GM06990 (cell line): ENCODE data around the gene ABHD4.
"Not testable (repeated sequence)": the region's sequence is repeated elsewhere in the genome, so short reads cannot be mapped to it uniquely, and the experiment has no call there.

ENCODE experiments used
- DNase-seq: peaks from one replicate; pipeline ENCODE4 v3.0.0-alpha.2; 2011; ENCODE audit not compliant: insufficient read length; ENCODE audit errors: extremely low read depth
- H3K27me3 ChIP-seq: replicated peaks from 2 replicates; pipeline ENCODE4 v1.6.0; 2011; ENCODE audit warnings: low read length; ENCODE audit not compliant: control insufficient read depth, insufficient read depth
- H3K36me3 ChIP-seq: 2 replicates; pipeline ENCODE4 v1.5.1; 2011; ENCODE audit warnings: low read length; ENCODE audit not compliant: control insufficient read depth, insufficient read depth
- H3K4me3 ChIP-seq: replicated peaks from 2 replicates; pipeline ENCODE4 v1.5.1; 2011; ENCODE audit warnings: low read depth, mild to moderate bottlenecking, control low read depth, low read length
- TF ChIP-seq, protein P1 (sequence below): IDR thresholded peaks from 2 replicates; pipeline ENCODE4 v1.5.1; 2011; ENCODE audit warnings: low read length, control low read depth, mild to moderate bottlenecking, inconsistent platforms; ENCODE audit not compliant: insufficient read depth, poor library complexity, severe bottlenecking

The ABHD4 gene

DNA sequence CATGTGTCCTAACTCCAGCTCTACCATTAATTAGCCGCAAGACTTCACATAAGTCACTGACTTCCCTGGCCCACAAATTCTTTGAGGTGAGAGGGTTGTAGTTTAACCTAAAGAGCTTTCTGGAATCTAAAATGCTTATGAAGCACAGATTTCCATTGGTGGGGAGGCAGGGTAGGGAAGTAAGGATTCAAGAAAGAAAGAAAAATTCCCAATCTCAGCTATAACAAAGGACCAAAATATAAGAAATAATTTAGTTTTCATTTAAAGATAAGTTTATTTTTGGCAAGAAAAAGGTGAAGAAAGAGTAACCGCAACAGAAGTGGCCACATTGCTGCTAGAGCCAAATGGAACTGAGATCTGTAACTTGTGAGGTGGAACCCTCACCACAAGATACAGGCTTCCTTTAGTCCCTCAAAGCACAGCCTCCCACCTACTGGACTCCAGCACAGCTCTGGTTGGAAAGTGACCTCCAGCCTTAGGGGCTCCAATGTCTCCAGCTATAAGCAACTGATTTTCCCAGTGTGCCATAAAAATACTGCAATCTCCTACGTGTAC lies 32.6 kb upstream of the ABHD4 start:
- Histone ChIP-seq H3K4me3 (no peak overlapping the region), H3K36me3 (no peaks in the 10 kb centered on the region; the same call in none of the 2 replicates), H3K27me3 (no peaks in the 10 kb centered on the region)
- TF ChIP-seq, protein P1, sequence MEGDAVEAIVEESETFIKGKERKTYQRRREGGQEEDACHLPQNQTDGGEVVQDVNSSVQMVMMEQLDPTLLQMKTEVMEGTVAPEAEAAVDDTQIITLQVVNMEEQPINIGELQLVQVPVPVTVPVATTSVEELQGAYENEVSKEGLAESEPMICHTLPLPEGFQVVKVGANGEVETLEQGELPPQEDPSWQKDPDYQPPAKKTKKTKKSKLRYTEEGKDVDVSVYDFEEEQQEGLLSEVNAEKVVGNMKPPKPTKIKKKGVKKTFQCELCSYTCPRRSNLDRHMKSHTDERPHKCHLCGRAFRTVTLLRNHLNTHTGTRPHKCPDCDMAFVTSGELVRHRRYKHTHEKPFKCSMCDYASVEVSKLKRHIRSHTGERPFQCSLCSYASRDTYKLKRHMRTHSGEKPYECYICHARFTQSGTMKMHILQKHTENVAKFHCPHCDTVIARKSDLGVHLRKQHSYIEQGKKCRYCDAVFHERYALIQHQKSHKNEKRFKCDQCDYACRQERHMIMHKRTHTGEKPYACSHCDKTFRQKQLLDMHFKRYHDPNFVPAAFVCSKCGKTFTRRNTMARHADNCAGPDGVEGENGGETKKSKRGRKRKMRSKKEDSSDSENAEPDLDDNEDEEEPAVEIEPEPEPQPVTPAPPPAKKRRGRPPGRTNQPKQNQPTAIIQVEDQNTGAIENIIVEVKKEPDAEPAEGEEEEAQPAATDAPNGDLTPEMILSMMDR, result no peak
- peak; percentile 69 for DNase-seq

DNA sequence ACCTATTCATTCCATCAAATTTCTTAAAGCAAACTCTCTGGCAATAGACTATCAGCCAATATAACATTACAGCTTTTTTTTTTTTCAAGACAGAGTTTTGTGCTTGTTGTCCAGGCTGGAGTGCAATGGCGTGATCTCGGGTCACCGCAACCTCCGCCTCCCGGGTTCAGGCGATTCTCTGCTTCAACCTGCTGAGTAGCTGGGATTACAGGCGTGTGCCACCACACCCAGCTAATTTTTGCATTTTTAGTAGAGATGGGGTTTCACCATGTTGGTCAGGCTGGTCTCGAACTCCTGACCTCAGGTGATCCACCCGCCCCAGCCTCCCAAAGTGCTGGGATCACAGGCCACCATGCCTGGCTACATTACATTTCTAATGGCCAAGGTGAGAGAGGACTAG lies 31.8 kb upstream of the ABHD4 start:
- H3K27me3 ChIP-seq, H3K4me3 ChIP-seq, DNase-seq, H3K36me3 ChIP-seq: not testable (repeated sequence)

DNA sequence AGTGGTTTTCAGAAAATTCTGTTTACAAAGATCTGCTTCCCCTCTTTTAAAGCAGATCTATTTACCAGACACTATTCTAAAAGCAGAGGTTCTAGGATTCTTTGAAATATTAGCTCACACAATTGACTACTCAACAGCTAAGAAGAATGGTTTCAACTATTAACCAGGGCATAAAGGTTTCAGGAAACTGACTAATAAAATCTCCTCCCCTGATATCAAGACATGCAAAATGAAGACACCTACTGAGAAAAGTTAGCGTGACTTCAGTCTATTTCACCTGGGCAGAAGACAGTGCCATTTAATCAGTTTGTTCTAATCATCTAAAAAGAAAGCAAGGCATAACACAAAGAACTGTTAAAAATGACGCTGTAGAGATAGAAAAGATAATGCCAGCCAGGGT lies 31.3 kb upstream of the ABHD4 start:
- TF ChIP-seq, protein P1, result no peak
- Histone ChIP-seq H3K4me3 (no peak overlapping the region), H3K27me3 (no peaks in the 10 kb centered on the region), H3K36me3 (no peaks in the 10 kb centered on the region; the same call in none of the 2 replicates)
- no peak for DNase-seq

DNA sequence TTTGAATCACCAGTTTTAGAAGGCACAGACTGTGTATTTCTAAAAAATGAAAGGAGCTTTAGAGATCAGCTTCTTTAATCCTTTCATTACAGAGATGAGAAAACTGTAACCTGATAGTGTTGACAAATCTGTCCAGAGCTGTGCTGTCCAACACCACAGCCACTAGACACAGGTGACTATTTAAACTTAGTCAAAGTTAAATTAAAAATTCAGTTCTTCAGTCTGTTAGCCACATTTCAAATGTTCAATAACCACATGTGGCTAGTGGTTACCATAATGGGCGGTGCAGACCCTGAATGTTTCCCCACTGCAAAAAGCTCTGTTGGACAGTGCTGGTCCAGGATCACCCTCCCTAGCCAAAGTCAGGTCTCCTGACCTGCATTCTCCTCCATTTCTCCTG lies 30.7 kb upstream of the ABHD4 start:
- Histone ChIP-seq H3K27me3 (no peaks in the 10 kb centered on the region), H3K36me3 (no peaks in the 10 kb centered on the region; the same call in none of the 2 replicates), H3K4me3 (no peak overlapping the region)
- TF ChIP-seq, protein P1, result no peak
- no peak for DNase-seq

DNA sequence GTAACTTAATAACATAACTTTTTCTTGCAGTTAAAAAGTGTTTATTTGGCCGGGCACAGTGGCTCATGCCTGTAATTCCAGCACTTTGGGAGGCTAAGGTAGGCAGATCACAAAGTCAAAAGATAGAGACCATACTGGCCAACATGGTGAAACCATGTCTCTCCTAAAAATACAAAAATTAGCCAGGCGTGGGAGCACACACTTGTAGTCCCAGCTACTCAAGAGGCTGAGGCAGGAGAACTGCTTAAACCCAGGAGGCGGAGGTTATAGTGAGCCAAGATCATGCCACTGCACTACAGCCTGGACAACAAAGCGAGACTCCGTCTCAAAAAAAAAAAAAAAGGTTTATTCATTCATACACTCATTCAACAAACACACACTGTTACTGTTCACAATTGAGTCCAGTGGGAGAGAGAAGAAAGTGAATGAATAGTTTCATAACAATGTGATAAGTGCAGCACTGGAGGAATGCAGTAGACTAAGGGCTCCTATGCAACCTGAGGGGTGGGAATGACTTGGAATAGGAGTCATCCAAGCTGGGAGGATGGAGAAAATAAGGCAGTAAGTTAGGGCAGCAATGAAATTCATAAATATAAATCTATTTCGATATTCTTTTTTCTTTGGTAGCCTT lies 28.9 kb upstream of the ABHD4 start:
- no peak for DNase-seq
- H3K4me3 ChIP-seq, result no peak overlapping the region
- TF ChIP-seq, protein P1, result no peak
- peaks cover 5% of the 10 kb centered on the region for H3K36me3 ChIP-seq
- no peaks in the 10 kb centered on the region for H3K27me3 ChIP-seq

DNA sequence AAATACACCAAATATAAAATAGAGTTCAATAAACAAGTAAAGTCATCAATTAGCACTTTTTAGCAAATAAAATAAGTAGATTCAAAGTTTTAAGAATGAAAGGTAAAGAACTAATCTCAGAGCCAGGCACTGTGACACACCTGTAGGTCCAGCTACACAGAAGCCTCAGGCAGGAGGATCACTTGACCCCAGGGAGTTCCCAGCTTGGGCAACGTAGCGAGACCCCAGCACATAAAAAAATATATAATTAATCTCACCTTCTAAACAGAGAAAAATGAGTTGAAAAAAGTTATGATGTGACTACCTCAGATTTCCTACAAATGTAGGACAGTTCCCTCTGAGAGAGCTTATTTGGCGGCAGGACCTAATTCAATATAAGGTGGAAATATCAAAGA lies 28.4 kb upstream of the ABHD4 start:
- peak overlapping the region; percentile 41 for H3K4me3 ChIP-seq
- H3K36me3 ChIP-seq, result peaks cover 5% of the 10 kb centered on the region
- DNase-seq, result no peak
- TF ChIP-seq, protein P1, result no peak
- H3K27me3 ChIP-seq, result no peaks in the 10 kb centered on the region
